Stimulated activated naive CD4-positive, alpha-beta T cell (primary cell): ENCODE results near the gene GTF2IRD1.
A peak's percentile ranks its signal among the peaks of the same experiment; 100 is the strongest.
"Not testable (repeated sequence)": the region's sequence is repeated elsewhere in the genome, so short reads cannot be mapped to it uniquely, and the experiment has no call there.

Experiments used
- DNase-seq, 6 experiments: peaks; one replicate each; lab custom pipeline; 2025; lab: John Stamatoyannopoulos, UW

GTF2IRD1 gene

GRCh38 chr7:74429153-74429747 is 24.5 kb upstream of the GTF2IRD1 start:
- DNase-seq = no peak

- not testable (repeated sequence) for DNase-seq
These were observed 23.3 kb upstream of the GTF2IRD1 start for GRCh38 chr7:74430409-74430808.

- DNase-seq = no peak
These were observed 22.7 kb upstream of the GTF2IRD1 start for GRCh38 chr7:74430961-74431466.

GRCh38 chr7:74437291-74437571 is 16.5 kb upstream of the GTF2IRD1 start:
- DNase-seq = not testable (repeated sequence)

- no peak for DNase-seq
These were observed 15.4 kb upstream of the GTF2IRD1 start for GRCh38 chr7:74438327-74438726.

GRCh38 chr7:74439541-74439940 is 14.2 kb upstream of the GTF2IRD1 start:
- DNase-seq = no peak

- not testable (repeated sequence) for DNase-seq
These were observed 13.6 kb upstream of the GTF2IRD1 start for GRCh38 chr7:74440143-74440542.

GRCh38 chr7:74441801-74442200 is 11.9 kb upstream of the GTF2IRD1 start:
- DNase-seq = no peak

- DNase-seq = no peak
These were observed 10.0 kb upstream of the GTF2IRD1 start for GRCh38 chr7:74443543-74444247.

GRCh38 chr7:74449144-74449543 is 4.6 kb upstream of the GTF2IRD1 start:
- no peak for DNase-seq

GRCh38 chr7:74449809-74450397 is 3.8 kb upstream of the GTF2IRD1 start:
- peak; percentile 8 to 77 (median 48) for DNase-seq

GRCh38 chr7:74452748-74453321 is 871 bp upstream of the GTF2IRD1 start:
- DNase-seq = peak in 1 of 6 experiments; percentile 51

- no peak for DNase-seq
These were observed 567 bp downstream of the GTF2IRD1 start for GRCh38 chr7:74454021-74454924.

- no peak for DNase-seq
These were observed 1.2 kb downstream of the GTF2IRD1 start for GRCh38 chr7:74454925-74455288.

- no peak for DNase-seq
These were observed 1.6 kb downstream of the GTF2IRD1 start for GRCh38 chr7:74455291-74455804.

GRCh38 chr7:74455928-74456327 is 2.2 kb downstream of the GTF2IRD1 start:
- no peak for DNase-seq

- DNase-seq = no peak
These were observed 3.3 kb downstream of the GTF2IRD1 start for GRCh38 chr7:74457007-74457406.

GRCh38 chr7:74461970-74462706 is 8.4 kb downstream of the GTF2IRD1 start:
- no peak for DNase-seq

- no peak for DNase-seq
These were observed 9.0 kb downstream of the GTF2IRD1 start for GRCh38 chr7:74462707-74463100.

GRCh38 chr7:74464931-74465886 is 11.5 kb downstream of the GTF2IRD1 start:
- DNase-seq = no peak
